AG09309 (cell line): ENCODE data around the gene AUTS2.

Experiments used
- DNase-seq: peaks from one replicate; pipeline ENCODE4 v3.0.0-alpha.2; 2010; ENCODE audit warnings: low read depth
- H3K4me3 ChIP-seq: 2 replicates; pipeline ENCODE4 v1.5.1; 2011; ENCODE audit warnings: mild to moderate bottlenecking, low read depth, low read length, moderate library complexity; ENCODE audit not compliant: control insufficient read depth
- CTCF ChIP-seq: IDR thresholded peaks from 2 replicates; pipeline ENCODE4 v1.5.1; 2011; ENCODE audit warnings: mild to moderate bottlenecking, low read depth, low read length, inconsistent platforms; ENCODE audit not compliant: insufficient read depth, control insufficient read depth; ENCODE audit errors: missing control alignments

Gene AUTS2

GRCh38 chr7:70142247-70142932 is 544.1 kb downstream of the AUTS2 start:
- no peak overlapping the region for H3K4me3 ChIP-seq
- no peak for DNase-seq
- TF ChIP-seq CTCF = no peak

- DNase-seq = peak; percentile 73
- TF ChIP-seq CTCF = no peak
- no peak overlapping the region for H3K4me3 ChIP-seq
Observed at GRCh38 chr7:70143075-70144044, 545.1 kb downstream of the AUTS2 start.

GRCh38 chr7:70148997-70149396 is 550.7 kb downstream of the AUTS2 start:
- TF ChIP-seq CTCF = no peak
- H3K4me3 ChIP-seq = no peak overlapping the region
- DNase-seq = no peak

- TF ChIP-seq CTCF = no peak
- no peak overlapping the region for H3K4me3 ChIP-seq
- DNase-seq = no peak
Observed at GRCh38 chr7:70152313-70152712, 554.0 kb downstream of the AUTS2 start.

- TF ChIP-seq CTCF = no peak
- DNase-seq = no peak
- no peak overlapping the region for H3K4me3 ChIP-seq
Observed at GRCh38 chr7:70153933-70154332, 555.7 kb downstream of the AUTS2 start.

- H3K4me3 ChIP-seq = no peak overlapping the region
- TF ChIP-seq CTCF = no peak
- DNase-seq = no peak
Observed at GRCh38 chr7:70154521-70155180, 556.4 kb downstream of the AUTS2 start.
